ENCODE data around the gene FBXW9.

- TF ChIP-seq CTCF (IDR thresholded peaks at IDR 0.05) (no peak), POLR2AphosphoS5 (IDR thresholded peaks at IDR 0.05) (no peak), POLR2A (IDR thresholded peaks at IDR 0.05) (no peak), EP300 (IDR thresholded peaks at IDR 0.05) (no peak)
Measured at GRCh38 chr19:12695514-12695913, 917 bp downstream of the FBXW9 start.
